T47D (cell line): Measurements from ENCODE around the gene CD74.

Source experiments
- DNase-seq, 2 experiments: peaks; one replicate each; pipeline versions ENCODE4 v3.0.0 to v3.0.0-alpha.2; 2011 to 2012; ENCODE audit warnings: low read depth in 1 of 2, low spot score in 1 of 2
- JUND ChIP-seq: IDR thresholded peaks from 2 replicates; pipeline ENCODE4 v1.6.1; 2012; ENCODE audit warnings: low read depth
- in situ Hi-C: cut with HindIII; loops from 2 replicates; pipeline ENCODE4 v1.10.0; 2016; ENCODE audit warnings: low sequenced_read_pairs, low pct_unique_long_range_greater_than_20kb

Gene CD74

GRCh38 chr5:150413176-150413901, 629 bp upstream of the CD74 start:
- no peak for DNase-seq
- in situ Hi-C loops = no loop called here
- TF ChIP-seq JUND = no peak

GRCh38 chr5:150411245-150411979, 1.3 kb downstream of the CD74 start:
- DNase-seq = peak in 1 of 2 experiments; percentile 65
- in situ Hi-C loops = no loop called here
- no peak for TF ChIP-seq JUND

- in situ Hi-C loops = no loop called here
- no peak for TF ChIP-seq JUND
- DNase-seq = peak; percentile 83 to 91
These were observed 2.0 kb downstream of the CD74 start for GRCh38 chr5:150410524-150411244.

GRCh38 chr5:150409638-150410523, 2.8 kb downstream of the CD74 start:
- peak; percentile 94 to 99 for DNase-seq
- in situ Hi-C loops = no loop called here
- no peak for TF ChIP-seq JUND

GRCh38 chr5:150408231-150408943, 4.3 kb downstream of the CD74 start:
- no peak for TF ChIP-seq JUND
- in situ Hi-C loops = no loop called here
- no peak for DNase-seq

- no peak for DNase-seq
- in situ Hi-C loops = no loop called here
- TF ChIP-seq JUND = no peak
These were observed 5.5 kb downstream of the CD74 start for GRCh38 chr5:150407096-150407720.

GRCh38 chr5:150406723-150407095, 6.0 kb downstream of the CD74 start:
- TF ChIP-seq JUND = no peak
- no peak for DNase-seq
- in situ Hi-C loops = no loop called here

- TF ChIP-seq JUND = no peak
- in situ Hi-C loops = no loop called here
- no peak for DNase-seq
These were observed 6.5 kb downstream of the CD74 start for GRCh38 chr5:150406103-150406722.

GRCh38 chr5:150404941-150405816, 7.5 kb downstream of the CD74 start:
- no peak for DNase-seq
- in situ Hi-C loops = no loop called here
- TF ChIP-seq JUND = no peak

- DNase-seq = no peak
- TF ChIP-seq JUND = no peak
- in situ Hi-C loops = no loop called here
These were observed 8.2 kb downstream of the CD74 start for GRCh38 chr5:150404535-150404934.
